Measurements from ENCODE around the gene LRP1B.

LRP1B gene

GRCh38 chr2:140506606-140507005 is 1624.2 kb downstream of the LRP1B start:
- TF ChIP-seq CTCF (conservative IDR thresholded peaks at IDR 0.05; ENCODE audit: low read depth, low read length): no peak
- peak; percentile 6 for DNase-seq (ENCODE audit: low read depth)
- no peak overlapping the region for H3K4me3 ChIP-seq (ENCODE audit: low read length)

- no peak for DNase-seq (ENCODE audit: low read depth)
- TF ChIP-seq CTCF (conservative IDR thresholded peaks at IDR 0.05; ENCODE audit: low read depth, low read length): no peak
- no peak overlapping the region for H3K4me3 ChIP-seq (ENCODE audit: low read length)
Observed at GRCh38 chr2:140504601-140505000, 1626.2 kb downstream of the LRP1B start.

- DNase-seq (ENCODE audit: low read depth): peak; percentile 69
- TF ChIP-seq CTCF (conservative IDR thresholded peaks at IDR 0.05; ENCODE audit: low read depth, low read length): no peak
- no peak overlapping the region for H3K4me3 ChIP-seq (ENCODE audit: low read length)
Observed at GRCh38 chr2:140502951-140503630, 1627.7 kb downstream of the LRP1B start.

- DNase-seq (ENCODE audit: low read depth): no peak
- no peak for TF ChIP-seq CTCF (conservative IDR thresholded peaks at IDR 0.05; ENCODE audit: low read depth, low read length)
- no peak overlapping the region for H3K4me3 ChIP-seq (ENCODE audit: low read length)
Observed at GRCh38 chr2:140498360-140498759, 1632.5 kb downstream of the LRP1B start.

GRCh38 chr2:140496714-140497113 is 1634.1 kb downstream of the LRP1B start:
- no peak overlapping the region for H3K4me3 ChIP-seq (ENCODE audit: low read length)
- no peak for DNase-seq (ENCODE audit: low read depth)
- no peak for TF ChIP-seq CTCF (conservative IDR thresholded peaks at IDR 0.05; ENCODE audit: low read depth, low read length)

GRCh38 chr2:140491876-140492275 is 1638.9 kb downstream of the LRP1B start:
- no peak for TF ChIP-seq CTCF (conservative IDR thresholded peaks at IDR 0.05; ENCODE audit: low read depth, low read length)
- H3K4me3 ChIP-seq (ENCODE audit: low read length): no peak overlapping the region
- DNase-seq (ENCODE audit: low read depth): no peak

GRCh38 chr2:140489193-140489592 is 1641.6 kb downstream of the LRP1B start:
- no peak for TF ChIP-seq CTCF (conservative IDR thresholded peaks at IDR 0.05; ENCODE audit: low read depth, low read length)
- DNase-seq (ENCODE audit: low read depth): no peak
- H3K4me3 ChIP-seq (ENCODE audit: low read length): no peak overlapping the region
